Activated T-helper 1 cell treated with Interleukin-2 at 50 U/mL for 16 hours (primary cell): Measurements from ENCODE around the gene STK10.
"Not testable (repeated sequence)": the region's sequence is repeated elsewhere in the genome, so short reads cannot be mapped to it uniquely, and the experiment has no call there.

Experiments
- DNase-seq: peaks from one replicate; pipeline ENCODE4 v3.0.0-alpha.2; 2020; ENCODE audit warnings: low read depth

STK10 gene

GRCh38 chr5:172165465-172165864, 22.6 kb downstream of the STK10 start:
- no peak for DNase-seq

GRCh38 chr5:172164769-172165212, 23.2 kb downstream of the STK10 start:
- DNase-seq, result no peak

GRCh38 chr5:172163346-172163745, 24.7 kb downstream of the STK10 start:
- no peak for DNase-seq

GRCh38 chr5:172162987-172163343, 25.1 kb downstream of the STK10 start:
- no peak for DNase-seq

GRCh38 chr5:172162323-172162986, 25.6 kb downstream of the STK10 start:
- no peak for DNase-seq

GRCh38 chr5:172160506-172160905, 27.5 kb downstream of the STK10 start:
- no peak for DNase-seq

GRCh38 chr5:172159016-172159415, 29.0 kb downstream of the STK10 start:
- DNase-seq, result no peak

GRCh38 chr5:172156541-172156994, 31.5 kb downstream of the STK10 start:
- no peak for DNase-seq

- not testable (repeated sequence) for DNase-seq
Observed at GRCh38 chr5:172155101-172155500, 32.9 kb downstream of the STK10 start.

- no peak for DNase-seq
Observed at GRCh38 chr5:172153695-172154094, 34.3 kb downstream of the STK10 start.

- no peak for DNase-seq
Observed at GRCh38 chr5:172151661-172152210, 36.3 kb downstream of the STK10 start.

- no peak for DNase-seq
Observed at GRCh38 chr5:172150514-172151425, 37.3 kb downstream of the STK10 start.

GRCh38 chr5:172149481-172149880, 38.5 kb downstream of the STK10 start:
- not testable (repeated sequence) for DNase-seq

- no peak for DNase-seq
Observed at GRCh38 chr5:172149073-172149472, 39.0 kb downstream of the STK10 start.

GRCh38 chr5:172148381-172148780, 39.6 kb downstream of the STK10 start:
- DNase-seq, result no peak

- DNase-seq, result no peak
Observed at GRCh38 chr5:172147857-172148256, 40.2 kb downstream of the STK10 start.

- no peak for DNase-seq
Observed at GRCh38 chr5:172146748-172147092, 41.3 kb downstream of the STK10 start.

- DNase-seq, result no peak
Observed at GRCh38 chr5:172145870-172146747, 41.9 kb downstream of the STK10 start.

GRCh38 chr5:172144931-172145869, 42.8 kb downstream of the STK10 start:
- no peak for DNase-seq

- no peak for DNase-seq
Observed at GRCh38 chr5:172144291-172144815, 43.7 kb downstream of the STK10 start.

GRCh38 chr5:172143875-172144274, 44.1 kb downstream of the STK10 start:
- no peak for DNase-seq
